WTC11 (cell line): ENCODE data around the gene WDR18. TPM values are rescaled to one million over a fixed set of nuclear protein-coding genes. Genes with fewer than 3 reads are reported as not detected.
A peak's percentile ranks its signal among the peaks of the same experiment; 100 is the strongest.

Experiments
- ATAC-seq: fragments of 200-7000 bp; cut with Tn5 transposase; 2 replicates; pipeline ENCODE4 v1.10.0; 2021; ENCODE audit warnings: mild to moderate bottlenecking, moderate library complexity
- CTCF ChIA-PET: fragments of 300-600 bp; sonication (Branson Sonifier 250); formaldehyde crosslinking; loops from one replicate; lab custom pipeline; 2021; ENCODE audit warnings: antibody characterized with exemption; lab: Charles Lee
- POLR2A ChIA-PET: fragments of 350-600 bp; sonication (Branson Sonifier 250); formaldehyde crosslinking; loops from one replicate; lab custom pipeline; 2021; ENCODE audit warnings: antibody characterized with exemption; lab: Charles Lee
- DNase-seq: peaks from one replicate; pipeline ENCODE4 v3.0.0; 2021; ENCODE audit warnings: low spot score
- H3K27ac Mint-ChIP-seq: 2 replicates; pipeline ENCODE4 v1.8.0; 2021; ENCODE audit warnings: mixed read lengths
- H3K27me3 Mint-ChIP-seq: 2 replicates; pipeline ENCODE4 v1.8.0; 2021; ENCODE audit warnings: low read depth, mild to moderate bottlenecking, moderate library complexity, mixed read lengths
- H3K36me3 Mint-ChIP-seq: 2 replicates; pipeline ENCODE4 v1.8.0; 2021; ENCODE audit warnings: mixed read lengths
- H3K4me1 Mint-ChIP-seq: 2 replicates; pipeline ENCODE4 v1.8.0; 2022; ENCODE audit warnings: mixed read lengths
- H3K4me3 Mint-ChIP-seq: 2 replicates; pipeline ENCODE4 v1.8.0; 2021; ENCODE audit warnings: mild to moderate bottlenecking, moderate library complexity, mixed read lengths
- H3K9me3 Mint-ChIP-seq: 2 replicates; pipeline ENCODE4 v1.8.0; 2021; ENCODE audit warnings: mixed read lengths
- ATF3 ChIP-seq: sonication (generic); formaldehyde crosslinking; conservative IDR thresholded peaks from 2 replicates; pipeline ENCODE4 v1.8.1; 2022; ENCODE audit warnings: mild to moderate bottlenecking, missing genetic modification reagents
- CREB1 ChIP-seq: sonication (generic); formaldehyde crosslinking; IDR thresholded peaks from 2 replicates; pipeline ENCODE4 v1.8.0; 2023; ENCODE audit warnings: mild to moderate bottlenecking, missing genetic modification reagents
- ERG ChIP-seq: fragments of 250-450 bp; sonication (Bioruptor Pico); IDR thresholded peaks from 2 replicates; pipeline ENCODE4 v1.8.0; 2021; ENCODE audit warnings: mild to moderate bottlenecking
- FOXK1 ChIP-seq: sonication (generic); formaldehyde crosslinking; IDR thresholded peaks from 2 replicates; pipeline ENCODE4 v1.8.0; 2022; ENCODE audit warnings: mild to moderate bottlenecking, moderate library complexity, missing genetic modification reagents
- GRHL2 ChIP-seq: fragments of 250-450 bp; sonication (Bioruptor Pico); IDR thresholded peaks from 2 replicates; pipeline ENCODE4 v1.8.0; 2022; ENCODE audit warnings: mild to moderate bottlenecking, moderate library complexity; ENCODE audit not compliant: insufficient replicate concordance, severe bottlenecking
- MYBL2 ChIP-seq: sonication (generic); formaldehyde crosslinking; IDR thresholded peaks from 2 replicates; pipeline ENCODE4 v1.8.1; 2023; ENCODE audit warnings: mild to moderate bottlenecking, moderate library complexity, missing genetic modification reagents
- NFE2L1 ChIP-seq: sonication (generic); formaldehyde crosslinking; IDR thresholded peaks from 2 replicates; pipeline ENCODE4 v1.8.1; 2023; ENCODE audit warnings: missing genetic modification reagents
- PRRX2 ChIP-seq: fragments of 250-450 bp; sonication (Bioruptor Pico); IDR thresholded peaks from 2 replicates; pipeline ENCODE4 v1.8.0; 2021; ENCODE audit warnings: mild to moderate bottlenecking
- TEAD4 ChIP-seq: sonication (generic); formaldehyde crosslinking; IDR thresholded peaks from 2 replicates; pipeline ENCODE4 v1.8.0; 2022; ENCODE audit warnings: mild to moderate bottlenecking, missing genetic modification reagents
- ZNF281 ChIP-seq: sonication (generic); formaldehyde crosslinking; IDR thresholded peaks from 2 replicates; pipeline ENCODE4 v1.8.0; 2023; ENCODE audit warnings: mild to moderate bottlenecking, missing genetic modification reagents
- ZNF416 ChIP-seq: fragments of 250-450 bp; sonication (Bioruptor Pico); IDR thresholded peaks from 2 replicates; pipeline ENCODE4 v1.9.0; 2021; ENCODE audit warnings: mild to moderate bottlenecking, inconsistent platforms
- ZNF423 ChIP-seq: fragments of 250-450 bp; sonication (Bioruptor Pico); IDR thresholded peaks from 2 replicates; pipeline ENCODE4 v2.1.2; 2022; ENCODE audit warnings: mild to moderate bottlenecking, moderate library complexity
- ZNF512 ChIP-seq: sonication (generic); formaldehyde crosslinking; IDR thresholded peaks from 2 replicates; pipeline ENCODE4 v1.8.1; 2022; ENCODE audit warnings: missing genetic modification reagents, borderline replicate concordance
- ZNF671 ChIP-seq: fragments of 250-450 bp; sonication (Bioruptor Pico); IDR thresholded peaks from 2 replicates; pipeline ENCODE4 v1.8.0; 2021; ENCODE audit warnings: mild to moderate bottlenecking
- total RNA-seq: library from RNA; stranded (reverse); gene quantifications from 3 replicates; pipeline ENCODE4 v1.2.3, GENCODE V29; 2021
- TF ChIP-seq, protein P1 (sequence below): sonication (generic); formaldehyde crosslinking; IDR thresholded peaks from 2 replicates; pipeline ENCODE4 v1.8.1; 2023; ENCODE audit warnings: mild to moderate bottlenecking, moderate library complexity, missing genetic modification reagents
- TF ChIP-seq, protein P2 (sequence below): sonication (generic); formaldehyde crosslinking; IDR thresholded peaks from 2 replicates; pipeline ENCODE4 v1.8.1; 2023; ENCODE audit warnings: mild to moderate bottlenecking, missing genetic modification reagents
- TF ChIP-seq, protein P3 (sequence below): sonication (generic); formaldehyde crosslinking; IDR thresholded peaks from 2 replicates; pipeline ENCODE4 v1.8.0; 2022; ENCODE audit warnings: mild to moderate bottlenecking, missing genetic modification reagents
- TF ChIP-seq, protein P4 (sequence below): sonication (generic); formaldehyde crosslinking; IDR thresholded peaks from 2 replicates; pipeline ENCODE4 v1.8.0; 2023; ENCODE audit warnings: missing genetic modification reagents

The WDR18 gene
- total RNA-seq, 1 experiment from 2014 or later: 140 TPM

GRCh38 chr19:1026783-1027649 is 42.9 kb downstream of the WDR18 start:
- Mint-ChIP-seq H3K9me3 (no peaks in the 10 kb centered on the region), H3K27me3 (no peaks in the 10 kb centered on the region), H3K36me3 (peaks cover 9% of the 10 kb centered on the region), H3K27ac (peak overlapping the region; percentile 88), H3K4me1 (peaks cover 3% of the 10 kb centered on the region), H3K4me3 (peak overlapping the region; percentile 92)
- POLR2A ChIA-PET: interaction anchor here (0.7 to 6.8 kb wide), 13 partner anchors 8 to 105 kb away, joined by 3 to 70 read pairs (median 4); partner anchors contain the start of genes ABCA7 and ARHGAP45
- CTCF ChIA-PET: interaction anchor here (0.5 to 4.3 kb wide), 14 partner anchors 10 to 508 kb away, joined by 3 to 33 read pairs (median 4); partner anchors contain the start of genes ABCA7 and ARHGAP45
- ATAC-seq: no peak
- TF ChIP-seq ZNF671 (CRISPR knock-in tag): 0 out of 2 replicates have a peak, but pooled peaks have one; percentile 35
- 0 out of 2 replicates have a peak, but pooled peaks have one; percentile 10 for TF ChIP-seq TEAD4
- 0 out of 2 replicates have a peak, but pooled peaks have one; percentile 26 for TF ChIP-seq PRRX2 (CRISPR knock-in tag)
- TF ChIP-seq, protein P1, sequence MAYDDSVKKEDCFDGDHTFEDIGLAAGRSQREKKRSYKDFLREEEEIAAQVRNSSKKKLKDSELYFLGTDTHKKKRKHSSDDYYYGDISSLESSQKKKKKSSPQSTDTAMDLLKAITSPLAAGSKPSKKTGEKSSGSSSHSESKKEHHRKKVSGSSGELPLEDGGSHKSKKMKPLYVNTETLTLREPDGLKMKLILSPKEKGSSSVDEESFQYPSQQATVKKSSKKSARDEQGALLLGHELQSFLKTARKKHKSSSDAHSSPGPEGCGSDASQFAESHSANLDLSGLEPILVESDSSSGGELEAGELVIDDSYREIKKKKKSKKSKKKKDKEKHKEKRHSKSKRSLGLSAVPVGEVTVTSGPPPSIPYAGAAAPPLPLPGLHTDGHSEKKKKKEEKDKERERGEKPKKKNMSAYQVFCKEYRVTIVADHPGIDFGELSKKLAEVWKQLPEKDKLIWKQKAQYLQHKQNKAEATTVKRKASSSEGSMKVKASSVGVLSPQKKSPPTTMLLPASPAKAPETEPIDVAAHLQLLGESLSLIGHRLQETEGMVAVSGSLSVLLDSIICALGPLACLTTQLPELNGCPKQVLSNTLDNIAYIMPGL: peak; percentile 32; the same call in 1 of the 2 replicates
- no peak for TF ChIP-seq FOXK1 (CRISPR knock-in tag)
- TF ChIP-seq, all 79 proteins: peak for 4
- no peak for DNase-seq

GRCh38 chr19:1027650-1028061 is 43.5 kb downstream of the WDR18 start:
- Mint-ChIP-seq H3K4me1 (peaks cover 3% of the 10 kb centered on the region), H3K4me3 (peak overlapping the region; percentile 92), H3K27ac (peak overlapping the region; percentile 70), H3K9me3 (no peaks in the 10 kb centered on the region), H3K36me3 (peaks cover 16% of the 10 kb centered on the region), H3K27me3 (no peaks in the 10 kb centered on the region)
- DNase-seq: no peak
- no peak for ATAC-seq
- ChIA-PET POLR2A (interaction anchor here (0.7 to 6.8 kb wide), 9 partner anchors 9 to 106 kb away, joined by 3 to 70 read pairs (median 6); partner anchors contain the start of genes ABCA7 and ARHGAP45), CTCF (interaction anchor here (0.6 to 4.3 kb wide), 11 partner anchors 12 to 403 kb away, joined by 3 to 33 read pairs (median 4); partner anchors contain the start of genes ABCA7 and ARHGAP45)
- TF ChIP-seq GRHL2 (no peak), ZNF281 (no peak), ZNF512 (CRISPR knock-in tag) (no peak), ZNF423 (CRISPR knock-in tag) (0 out of 2 replicates have a peak, but pooled peaks have one; percentile 25), CREB1 (CRISPR knock-in tag) (no peak), ATF3 (CRISPR knock-in tag) (no peak), MYBL2 (CRISPR knock-in tag) (no peak), NFE2L1 (no peak), ZNF416 (CRISPR knock-in tag) (0 out of 2 replicates have a peak, but pooled peaks have one; percentile 7), ERG (CRISPR knock-in tag) (peak; percentile 73; the same call in 1 of the 2 replicates)
- TF ChIP-seq, protein P2, sequence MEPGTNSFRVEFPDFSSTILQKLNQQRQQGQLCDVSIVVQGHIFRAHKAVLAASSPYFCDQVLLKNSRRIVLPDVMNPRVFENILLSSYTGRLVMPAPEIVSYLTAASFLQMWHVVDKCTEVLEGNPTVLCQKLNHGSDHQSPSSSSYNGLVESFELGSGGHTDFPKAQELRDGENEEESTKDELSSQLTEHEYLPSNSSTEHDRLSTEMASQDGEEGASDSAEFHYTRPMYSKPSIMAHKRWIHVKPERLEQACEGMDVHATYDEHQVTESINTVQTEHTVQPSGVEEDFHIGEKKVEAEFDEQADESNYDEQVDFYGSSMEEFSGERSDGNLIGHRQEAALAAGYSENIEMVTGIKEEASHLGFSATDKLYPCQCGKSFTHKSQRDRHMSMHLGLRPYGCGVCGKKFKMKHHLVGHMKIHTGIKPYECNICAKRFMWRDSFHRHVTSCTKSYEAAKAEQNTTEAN (CRISPR knock-in tag): no peak
- TF ChIP-seq, protein P3, sequence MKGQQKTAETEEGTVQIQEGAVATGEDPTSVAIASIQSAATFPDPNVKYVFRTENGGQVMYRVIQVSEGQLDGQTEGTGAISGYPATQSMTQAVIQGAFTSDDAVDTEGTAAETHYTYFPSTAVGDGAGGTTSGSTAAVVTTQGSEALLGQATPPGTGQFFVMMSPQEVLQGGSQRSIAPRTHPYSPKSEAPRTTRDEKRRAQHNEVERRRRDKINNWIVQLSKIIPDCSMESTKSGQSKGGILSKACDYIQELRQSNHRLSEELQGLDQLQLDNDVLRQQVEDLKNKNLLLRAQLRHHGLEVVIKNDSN (CRISPR knock-in tag): no peak
- TF ChIP-seq, protein P4, sequence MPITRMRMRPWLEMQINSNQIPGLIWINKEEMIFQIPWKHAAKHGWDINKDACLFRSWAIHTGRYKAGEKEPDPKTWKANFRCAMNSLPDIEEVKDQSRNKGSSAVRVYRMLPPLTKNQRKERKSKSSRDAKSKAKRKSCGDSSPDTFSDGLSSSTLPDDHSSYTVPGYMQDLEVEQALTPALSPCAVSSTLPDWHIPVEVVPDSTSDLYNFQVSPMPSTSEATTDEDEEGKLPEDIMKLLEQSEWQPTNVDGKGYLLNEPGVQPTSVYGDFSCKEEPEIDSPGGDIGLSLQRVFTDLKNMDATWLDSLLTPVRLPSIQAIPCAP (CRISPR knock-in tag): no peak
